Natural killer cell (primary cell): ENCODE measurements around the gene PARD6B. TPM values are rescaled to one million over a fixed set of nuclear protein-coding genes. Genes with fewer than 3 reads are reported as not detected.

Experiments used
- ATAC-seq, 3 donors: fragments of 150-1000 bp in 2 of 3; fragments of 200-7000 bp in 1 of 3; cut with Tn5 transposase; 1 replicate in 1 of 3; 2 replicates in 2 of 3; pipeline ENCODE4 v1.10.0; 2021; ENCODE audit warnings: mild to moderate bottlenecking in 2 of 3, moderate library complexity in 2 of 3
- DNase-seq, 2 donors: peaks; one replicate each; pipeline versions ENCODE4 v3.0.0 to v3.0.0-alpha.2; 2013 to 2021; ENCODE audit warnings: mixed read lengths in 1 of 2
- H3K27ac ChIP-seq: one replicate; pipeline ENCODE4 v1.5.1; 2013; ENCODE audit warnings: mild to moderate bottlenecking, low read length
- H3K27me3 ChIP-seq: one replicate; pipeline ENCODE4 v1.6.1; 2013; ENCODE audit warnings: low read length; ENCODE audit not compliant: control insufficient read depth, insufficient read depth
- H3K36me3 ChIP-seq: one replicate; pipeline ENCODE4 v1.6.1; 2013; ENCODE audit warnings: low read length; ENCODE audit not compliant: control insufficient read depth, insufficient read depth
- H3K4me1 ChIP-seq: one replicate; pipeline ENCODE4 v1.6.1; 2013; ENCODE audit warnings: low read length; ENCODE audit not compliant: control insufficient read depth, insufficient read depth
- H3K4me3 ChIP-seq: one replicate; pipeline ENCODE4 v1.5.1; 2013; ENCODE audit warnings: low read length
- H3K9me3 ChIP-seq: one replicate; pipeline ENCODE4 v1.6.1; 2013; ENCODE audit warnings: low read length; ENCODE audit not compliant: control insufficient read depth, insufficient read depth
- H3K27ac Mint-ChIP-seq, 2 donors: one replicate each; pipeline ENCODE4 v1.8.0; 2022; ENCODE audit warnings: mild to moderate bottlenecking in 2 of 2, mixed read lengths in 2 of 2, moderate library complexity in 1 of 2
- H3K27me3 Mint-ChIP-seq, 2 donors: one replicate each; pipeline ENCODE4 v1.8.0; 2022; ENCODE audit warnings: low read depth in 2 of 2, mixed read lengths in 2 of 2
- H3K36me3 Mint-ChIP-seq: one replicate; pipeline ENCODE4 v1.8.0; 2022; ENCODE audit warnings: mixed read lengths
- H3K4me1 Mint-ChIP-seq, 2 donors: one replicate each; pipeline ENCODE4 v1.8.0; 2022; ENCODE audit warnings: mixed read lengths in 2 of 2
- H3K4me3 Mint-ChIP-seq: one replicate; pipeline ENCODE4 v1.8.0; 2022; ENCODE audit warnings: mild to moderate bottlenecking, moderate library complexity, mixed read lengths
- H3K9me3 Mint-ChIP-seq, 2 donors: one replicate each; pipeline ENCODE4 v1.8.0; 2022; ENCODE audit warnings: mixed read lengths in 2 of 2
- CTCF ChIP-seq: fragments of 200-600 bp; IDR thresholded peaks from one replicate; pipeline ENCODE4 v1.8.0; 2022; ENCODE audit warnings: antibody characterized with exemption
- WGBS: methylation state at CpG from one replicate; pipeline ENCODE4 v1.1.7; 2013; ENCODE audit warnings: missing lambda C conversion rate; ENCODE audit not compliant: insufficient coverage; 5-methylcytosine and 5-hydroxymethylcytosine counted together
- intact Hi-C: fragments of 100-400 bp; cut with micrococcal nuclease; formaldehyde crosslinking; loops from one replicate; pipeline ENCODE4 v1.14.2; 2022
- total RNA-seq, 4 donors: library from RNA; stranded (reverse); fragments of 120-200 nt in 1 of 4; gene quantifications; one replicate each; pipeline versions ENCODE4 v1.2.3 to v1.2.4, GENCODE V29; 2013 to 2022

Gene PARD6B
- total RNA-seq, 3 donors from 2014 or later (not counting 1 experiment from before 2014, with no cell fraction given) = 1.5 to 5.0 (median 4.1) TPM

DNA sequence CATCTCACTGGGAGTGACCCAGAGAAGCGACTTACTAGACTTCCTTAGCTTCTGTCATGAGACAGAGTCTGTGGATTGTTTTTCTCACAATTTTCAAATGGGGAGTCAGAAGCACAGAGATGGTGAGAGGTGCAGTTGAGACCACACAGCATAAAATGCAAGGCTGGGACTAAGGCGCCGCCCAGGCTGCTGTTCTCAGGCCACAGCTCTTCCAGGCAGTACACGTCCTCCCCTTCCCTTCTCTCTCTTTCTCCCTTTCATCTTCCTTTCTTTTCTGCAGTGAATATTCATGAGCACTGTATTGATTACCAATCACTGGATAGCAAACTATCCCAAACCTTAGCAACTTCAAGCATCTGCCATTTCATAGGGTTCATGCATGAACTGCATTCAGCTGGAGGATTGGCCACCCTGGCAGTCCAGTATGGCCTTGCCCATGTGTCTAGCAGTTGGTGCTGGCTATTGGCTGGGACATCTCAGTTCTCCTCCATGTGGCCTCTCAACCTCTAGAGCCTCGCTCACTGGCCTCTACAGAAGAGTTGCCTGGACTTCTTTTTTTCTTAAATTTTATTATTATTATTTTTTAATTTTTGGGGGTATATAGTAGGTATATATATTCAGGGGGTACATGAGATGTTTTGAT lies 74.9 kb downstream of the PARD6B start:
- no peaks in the 10 kb centered on the region for H3K9me3 Mint-ChIP-seq
- Histone ChIP-seq H3K9me3 (no peaks in the 10 kb centered on the region), H3K27me3 (no peaks in the 10 kb centered on the region), H3K4me1 (peaks cover 19% of the 10 kb centered on the region), H3K4me3 (no peak overlapping the region), H3K36me3 (no peaks in the 10 kb centered on the region), H3K27ac (no peak overlapping the region)
- H3K27me3 Mint-ChIP-seq = no peaks in the 10 kb centered on the region
- H3K4me1 Mint-ChIP-seq = peaks cover 21 to 23% of the 10 kb centered on the region in 2 donors
- ATAC-seq (no peak), DNase-seq (no peak)
- no peak for TF ChIP-seq CTCF
- H3K36me3 Mint-ChIP-seq = no peaks in the 10 kb centered on the region
- H3K4me3 Mint-ChIP-seq = no peak overlapping the region
- peak overlapping the region; percentile 83 to 87 for H3K27ac Mint-ChIP-seq
- intact Hi-C loops = no loop called here
- 90% methylated on average over 4 of the region's 5 CpGs for WGBS

Other genes starting within 250 kb of the PARD6B start
- gene PTPN1, start 221.2 kb upstream of the PARD6B start, total RNA-seq = 10 to 100 TPM; 52.9 to 64.5 (median 58.3) TPM
- under 1 TPM in 1 of 3 donors, not detected in 2; 0.45 TPM for gene RIPOR3, start 40.0 kb upstream of the PARD6B start, total RNA-seq
- gene BCAS4, start 63.5 kb downstream of the PARD6B start, total RNA-seq = 10 to 100 TPM in 2 of 3 donors, 1 to 10 TPM in 1; 7.7 to 13.5 (median 10.5) TPM
- 10 to 100 TPM; 56.8 to 75.8 (median 66.8) TPM for gene ADNP, start 199.9 kb downstream of the PARD6B start, total RNA-seq
- 10 to 100 TPM; 21.2 to 26.1 (median 25.6) TPM for gene DPM1, start 227.0 kb downstream of the PARD6B start, total RNA-seq
- 1 to 10 TPM; 2.2 to 2.5 (median 2.3) TPM for gene MOCS3, start 227.2 kb downstream of the PARD6B start, total RNA-seq